IMR-90 (cell line): ENCODE measurements around the gene EBI3. TPM values are rescaled to one million over a fixed set of nuclear protein-coding genes. Genes with fewer than 3 reads are reported as not detected.

Experiments
- ATAC-seq: fragments of 200-7000 bp; cut with Tn5 transposase; 2 replicates; pipeline ENCODE4 v1.9.1; 2020; ENCODE audit warnings: low read depth, mild to moderate bottlenecking, moderate library complexity
- BruUV-seq: library from RNA; stranded (reverse); fragments of 400-500 nt; replicated peaks from 2 replicates; lab custom pipeline; 2021; lab: Mats Ljungman, UMichigan
- CTCF ChIA-PET: fragments of 300-600 bp; formaldehyde crosslinking; extraction: SDS; loops from one replicate; lab custom pipeline; 2021; ENCODE audit warnings: antibody characterized with exemption; lab: Yijun Ruan, JAX
- POLR2A ChIA-PET: fragments of 300-600 bp; sonication (Branson Sonifier 250); formaldehyde crosslinking; loops from one replicate; lab custom pipeline; 2022; ENCODE audit warnings: antibody characterized with exemption; ENCODE audit not compliant: unreplicated experiment; lab: Charles Lee
- DNase-seq: peaks from one replicate; pipeline ENCODE4 v3.0.0; 2013
- H2AFZ ChIP-seq: replicated peaks from 2 replicates; pipeline ENCODE3; 2013; ENCODE audit warnings: low read length, mild to moderate bottlenecking; ENCODE audit not compliant: poor library complexity
- H2AK5ac ChIP-seq: 2 replicates; pipeline ENCODE4 v1.6.1; 2013; ENCODE audit warnings: low read depth, low read length, inconsistent platforms
- H2AK9ac ChIP-seq: replicated peaks from 2 replicates; pipeline ENCODE3; 2013; ENCODE audit warnings: mild to moderate bottlenecking, low read depth, low read length, moderate library complexity; ENCODE audit not compliant: poor library complexity
- H2BK120ac ChIP-seq: 2 replicates; pipeline ENCODE4 v1.6.1; 2013; ENCODE audit warnings: low read depth, low read length, inconsistent platforms
- H2BK15ac ChIP-seq: 3 replicates; pipeline ENCODE4 v1.6.1; 2013; ENCODE audit warnings: low read depth, low read length, inconsistent platforms
- H2BK20ac ChIP-seq: 2 replicates; pipeline ENCODE4 v1.6.1; 2013; ENCODE audit warnings: low read depth, mild to moderate bottlenecking, inconsistent platforms, low read length, moderate library complexity
- H2BK5ac ChIP-seq: 2 replicates; pipeline ENCODE4 v1.6.1; 2013; ENCODE audit warnings: mild to moderate bottlenecking, low read depth, low read length, inconsistent platforms; ENCODE audit not compliant: poor library complexity, severe bottlenecking
- H3K14ac ChIP-seq: replicated peaks from 2 replicates; pipeline ENCODE4 v1.6.1; 2013; ENCODE audit warnings: low read depth, low read length, inconsistent platforms
- H3K18ac ChIP-seq: 2 replicates; pipeline ENCODE4 v1.6.1; 2013; ENCODE audit warnings: low read depth, low read length, control low read depth
- H3K23ac ChIP-seq: 2 replicates; pipeline ENCODE4 v1.6.1; 2013; ENCODE audit warnings: low read depth, low read length, inconsistent platforms
- H3K27ac ChIP-seq: 2 replicates; pipeline ENCODE4 v1.5.1; 2013; ENCODE audit warnings: mild to moderate bottlenecking, control low read depth, low read length; ENCODE audit not compliant: insufficient read depth
- H3K27me3 ChIP-seq: 2 replicates; pipeline ENCODE4 v1.6.1; 2013; ENCODE audit warnings: low read length; ENCODE audit not compliant: control insufficient read depth, insufficient read depth
- H3K36me3 ChIP-seq: 2 replicates; pipeline ENCODE4 v1.6.1; 2013; ENCODE audit warnings: low read length, mixed read lengths; ENCODE audit not compliant: control insufficient read depth, insufficient read depth
- H3K4ac ChIP-seq: 2 replicates; pipeline ENCODE4 v1.6.1; 2013; ENCODE audit warnings: low read depth, low read length, inconsistent platforms
- H3K4me1 ChIP-seq: 2 replicates; pipeline ENCODE4 v1.6.1; 2013; ENCODE audit warnings: low read length, mixed read lengths; ENCODE audit not compliant: control insufficient read depth, insufficient read depth
- H3K4me2 ChIP-seq: 2 replicates; pipeline ENCODE4 v1.6.1; 2013; ENCODE audit warnings: low read depth, mild to moderate bottlenecking, control low read depth, low read length, moderate library complexity
- H3K4me3 ChIP-seq: 2 replicates; pipeline ENCODE4 v1.5.1; 2013; ENCODE audit warnings: low read depth, mild to moderate bottlenecking, control low read depth, low read length, moderate library complexity; ENCODE audit not compliant: insufficient read depth
- H3K56ac ChIP-seq: 2 replicates; pipeline ENCODE4 v1.6.1; 2013; ENCODE audit warnings: low read length, inconsistent platforms; ENCODE audit not compliant: insufficient read depth; ENCODE audit errors: extremely low read depth
- H3K79me1 ChIP-seq, 2 experiments: 2 replicates each; pipeline ENCODE4 v1.6.1; 2013; ENCODE audit warnings: low read length in 2 of 2, inconsistent platforms in 1 of 2, low read depth in 1 of 2
- H3K9ac ChIP-seq: 2 replicates; pipeline ENCODE4 v1.6.1; 2013; ENCODE audit warnings: low read depth, low read length, control low read depth
- H3K9me1 ChIP-seq: 2 replicates; pipeline ENCODE4 v1.6.1; 2013; ENCODE audit warnings: low read length, inconsistent platforms; ENCODE audit not compliant: insufficient read depth
- H3K9me3 ChIP-seq: 2 replicates; pipeline ENCODE4 v1.6.1; 2013; ENCODE audit warnings: low read length; ENCODE audit not compliant: control insufficient read depth, insufficient read depth
- H4K20me1 ChIP-seq: 2 replicates; pipeline ENCODE4 v1.6.1; 2013; ENCODE audit warnings: low read length, inconsistent platforms; ENCODE audit not compliant: insufficient read depth
- H4K5ac ChIP-seq: 2 replicates; pipeline ENCODE4 v1.6.1; 2013; ENCODE audit warnings: mild to moderate bottlenecking, low read depth, low read length, control low read depth
- H4K8ac ChIP-seq, 2 experiments: 2 replicates each; pipeline ENCODE4 v1.6.1; 2013; ENCODE audit warnings: low read depth in 2 of 2, low read length in 2 of 2, control low read depth in 1 of 2, inconsistent platforms in 1 of 2
- H4K91ac ChIP-seq: 2 replicates; pipeline ENCODE4 v1.6.1; 2013; ENCODE audit warnings: low read depth, low read length, inconsistent platforms; ENCODE audit not compliant: insufficient read depth
- BHLHE40 ChIP-seq: fragments of 150-350 bp; IDR thresholded peaks from 2 replicates; pipeline ENCODE4 v1.6.1; 2016; ENCODE audit warnings: mild to moderate bottlenecking, low read depth, low read length
- CEBPB ChIP-seq: IDR thresholded peaks from 2 replicates; pipeline ENCODE4 v1.6.1; 2012; ENCODE audit warnings: low read depth, low read length, improper control_type of control experiment
- FOS ChIP-seq: fragments of 150-350 bp; IDR thresholded peaks from 2 replicates; pipeline ENCODE4 v1.6.1; 2016; ENCODE audit warnings: low read depth, low read length
- MAZ ChIP-seq: IDR thresholded peaks from 2 replicates; pipeline ENCODE4 v1.6.1; 2012; ENCODE audit warnings: low read depth, mild to moderate bottlenecking, low read length, improper control_type of control experiment, moderate library complexity, borderline replicate concordance
- MXI1 ChIP-seq: IDR thresholded peaks from 2 replicates; pipeline ENCODE4 v1.6.1; 2012; ENCODE audit warnings: low read depth, mild to moderate bottlenecking, low read length, moderate library complexity, borderline replicate concordance
- RCOR1 ChIP-seq: IDR thresholded peaks from 2 replicates; pipeline ENCODE4 v1.6.1; 2012; ENCODE audit warnings: mild to moderate bottlenecking, low read length, improper control_type of control experiment; ENCODE audit not compliant: insufficient replicate concordance
- WGBS, 2 experiments: methylation state at CpG; one replicate each; pipeline versions ENCODE4 v1.1.5 to v1.1.7; 2013; ENCODE audit warnings: missing lambda C conversion rate in 2 of 2; ENCODE audit not compliant: insufficient read length in 1 of 2; ENCODE audit errors: extremely low coverage in 2 of 2; 5-methylcytosine and 5-hydroxymethylcytosine counted together
- dilution Hi-C: fragments of 300-500 bp; cut with HindIII; formaldehyde crosslinking; loops from one replicate; pipeline ENCODE4 v1.14.3; 2018; ENCODE audit warnings: low sequenced_read_pairs; ENCODE audit not compliant: unreplicated experiment
- in situ Hi-C: fragments of 300-500 bp; cut with MboI; formaldehyde crosslinking; loops from 3 replicates; pipeline ENCODE4 v1.14.3; 2019; ENCODE audit warnings: low sequenced_read_pairs, inconsistent platforms, mixed read lengths
- intact Hi-C: fragments of 100-400 bp; cut with micrococcal nuclease; formaldehyde crosslinking; loops from 2 replicates; pipeline ENCODE4 v1.10.0; 2022
- polyA plus RNA-seq, 3 experiments: library from polyadenylated mRNA; depleted of rRNA; stranded (reverse); fragments of >200 nt; gene quantifications; 2 replicates each; pipeline ENCODE4 v1.2.3, GENCODE V29; 2012; ENCODE audit warnings: low replicate concordance in 1 of 3
- total RNA-seq: library from RNA; depleted of rRNA; stranded (reverse); fragments of >200 nt; gene quantifications from 2 replicates; pipeline ENCODE4 v1.2.3, GENCODE V29; 2012
- TF ChIP-seq, protein P1 (sequence below): fragments of 150-350 bp; IDR thresholded peaks from 2 replicates; pipeline ENCODE4 v1.6.1; 2017; ENCODE audit warnings: mild to moderate bottlenecking, antibody characterized with exemption, low read length, low read depth

Gene EBI3
- total and polyA plus RNA-seq, 2 of the 4 experiments (the other 2 are of a cell fraction) = 0.36 to 2.7 TPM

GRCh38 chr19:4277191-4277696, 47.9 kb downstream of the EBI3 start:
- Histone ChIP-seq H3K9me3 (no peaks in the 10 kb centered on the region), H3K23ac (no peak overlapping the region), H3K36me3 (no peaks in the 10 kb centered on the region), H3K4me3 (no peak overlapping the region), H3K79me1 (no peaks in the 10 kb centered on the region), H3K9me1 (no peaks in the 10 kb centered on the region), H2AFZ (no peak overlapping the region), H2AK9ac (no peak overlapping the region), H3K4me1 (no peaks in the 10 kb centered on the region), H4K8ac (no peak overlapping the region), H4K20me1 (no peaks in the 10 kb centered on the region), H2BK15ac (no peak overlapping the region), H2BK20ac (no peak overlapping the region), H4K5ac (no peak overlapping the region), H2BK5ac (no peak overlapping the region), H3K4ac (no peak overlapping the region), H2BK120ac (no peak overlapping the region), H3K18ac (no peak overlapping the region), H3K56ac (no peak overlapping the region), H2AK5ac (no peak overlapping the region), H3K27ac (no peak overlapping the region), H3K9ac (no peak overlapping the region), H3K27me3 (peaks cover 40% of the 10 kb centered on the region), H3K14ac (no peak overlapping the region), H3K4me2 (no peak overlapping the region), H4K91ac (no peak overlapping the region)
- in situ Hi-C loops = no loop called here
- dilution Hi-C loops = no loop called here
- intact Hi-C loops = no loop called here
- POLR2A ChIA-PET = no interaction called here
- TF ChIP-seq CEBPB = no peak
- TF ChIP-seq MXI1 = no peak
- no peak for TF ChIP-seq MAZ
- TF ChIP-seq BHLHE40 = no peak
- TF ChIP-seq, protein P1, sequence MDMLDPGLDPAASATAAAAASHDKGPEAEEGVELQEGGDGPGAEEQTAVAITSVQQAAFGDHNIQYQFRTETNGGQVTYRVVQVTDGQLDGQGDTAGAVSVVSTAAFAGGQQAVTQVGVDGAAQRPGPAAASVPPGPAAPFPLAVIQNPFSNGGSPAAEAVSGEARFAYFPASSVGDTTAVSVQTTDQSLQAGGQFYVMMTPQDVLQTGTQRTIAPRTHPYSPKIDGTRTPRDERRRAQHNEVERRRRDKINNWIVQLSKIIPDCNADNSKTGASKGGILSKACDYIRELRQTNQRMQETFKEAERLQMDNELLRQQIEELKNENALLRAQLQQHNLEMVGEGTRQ = no peak
- TF ChIP-seq RCOR1 = no peak
- TF ChIP-seq FOS = no peak
- 17% methylated on average over 10 of the region's 16 CpGs; no CpG with 5 or more reads in 1 of the 2 experiments for WGBS, 2 experiments
- BruUV-seq = no TSS peak
- DNase-seq (no peak), ATAC-seq (no peak)
- CTCF ChIA-PET = no interaction called here
